HEK293T (cell line): ENCODE data around the gene CHRM1.

Experiments
- ARNT ChIP-seq: fragments of 450-650 bp; IDR thresholded peaks from 2 replicates; pipeline ENCODE4 v1.6.1; 2017; ENCODE audit warnings: mild to moderate bottlenecking
- BHLHE40 ChIP-seq: fragments of 450-650 bp; IDR thresholded peaks from 2 replicates; pipeline ENCODE4 v1.6.1; 2016; ENCODE audit warnings: mild to moderate bottlenecking, moderate library complexity, borderline replicate concordance
- FOXM1 ChIP-seq: fragments of 450-650 bp; IDR thresholded peaks from 2 replicates; pipeline ENCODE4 v1.6.1; 2017; ENCODE audit warnings: mild to moderate bottlenecking, borderline replicate concordance
- HDGF ChIP-seq: fragments of 450-650 bp; IDR thresholded peaks from 2 replicates; pipeline ENCODE4 v1.6.1; 2017; ENCODE audit warnings: antibody characterized with exemption, borderline replicate concordance
- LEF1 ChIP-seq: fragments of 450-650 bp; IDR thresholded peaks from 2 replicates; pipeline ENCODE4 v1.6.1; 2017; ENCODE audit warnings: mild to moderate bottlenecking, borderline replicate concordance
- SP1 ChIP-seq: fragments of 450-650 bp; IDR thresholded peaks from 2 replicates; pipeline ENCODE4 v1.6.1; 2017
- TARDBP ChIP-seq: fragments of 450-650 bp; IDR thresholded peaks from 2 replicates; pipeline ENCODE4 v1.6.1; 2016

DNA sequence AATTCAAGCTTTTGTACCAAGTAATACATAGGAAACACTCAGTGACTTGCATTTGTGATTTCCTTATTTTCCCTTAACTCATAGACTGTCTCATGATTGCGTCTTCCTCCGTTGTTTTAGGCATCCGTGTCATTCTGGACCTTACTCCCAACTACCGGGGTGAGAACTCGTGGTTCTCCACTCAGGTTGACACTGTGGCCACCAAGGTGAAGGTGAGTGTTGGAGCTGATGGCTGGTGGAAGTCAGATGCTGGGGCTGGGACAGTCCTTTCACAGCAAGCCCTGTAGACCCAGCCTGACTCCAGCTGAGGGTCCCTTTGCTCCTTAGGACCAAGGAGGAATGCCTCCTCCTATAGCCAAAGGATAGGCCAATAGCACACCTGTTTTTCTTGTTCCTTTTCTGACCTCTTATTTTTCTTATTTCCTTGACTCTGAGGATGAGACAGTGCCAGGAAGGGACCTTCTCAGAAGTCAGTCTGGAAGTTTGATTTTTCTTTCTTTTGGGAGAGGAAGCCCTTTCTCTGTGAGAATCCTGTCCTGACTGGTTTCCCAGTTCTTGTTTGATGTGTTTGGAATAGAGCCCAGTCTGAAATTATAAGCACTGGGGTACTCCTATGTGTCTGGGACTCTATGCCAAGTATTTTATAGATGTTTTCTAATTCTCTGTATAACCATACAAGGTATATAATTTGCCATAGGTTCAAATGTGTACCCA lies 38.2 kb downstream of the CHRM1 start:
- TF ChIP-seq SP1 (no peak), HDGF (no peak), LEF1 (no peak), TARDBP (no peak), BHLHE40 (no peak), ARNT (no peak), FOXM1 (no peak)
